ENCODE results near the gene NFAT5. TPM values are rescaled to one million over a fixed set of nuclear protein-coding genes. Genes with fewer than 3 reads are reported as not detected.

The NFAT5 gene
- total RNA-seq, 1 donor from 2014 or later = 41.0 TPM

DNA sequence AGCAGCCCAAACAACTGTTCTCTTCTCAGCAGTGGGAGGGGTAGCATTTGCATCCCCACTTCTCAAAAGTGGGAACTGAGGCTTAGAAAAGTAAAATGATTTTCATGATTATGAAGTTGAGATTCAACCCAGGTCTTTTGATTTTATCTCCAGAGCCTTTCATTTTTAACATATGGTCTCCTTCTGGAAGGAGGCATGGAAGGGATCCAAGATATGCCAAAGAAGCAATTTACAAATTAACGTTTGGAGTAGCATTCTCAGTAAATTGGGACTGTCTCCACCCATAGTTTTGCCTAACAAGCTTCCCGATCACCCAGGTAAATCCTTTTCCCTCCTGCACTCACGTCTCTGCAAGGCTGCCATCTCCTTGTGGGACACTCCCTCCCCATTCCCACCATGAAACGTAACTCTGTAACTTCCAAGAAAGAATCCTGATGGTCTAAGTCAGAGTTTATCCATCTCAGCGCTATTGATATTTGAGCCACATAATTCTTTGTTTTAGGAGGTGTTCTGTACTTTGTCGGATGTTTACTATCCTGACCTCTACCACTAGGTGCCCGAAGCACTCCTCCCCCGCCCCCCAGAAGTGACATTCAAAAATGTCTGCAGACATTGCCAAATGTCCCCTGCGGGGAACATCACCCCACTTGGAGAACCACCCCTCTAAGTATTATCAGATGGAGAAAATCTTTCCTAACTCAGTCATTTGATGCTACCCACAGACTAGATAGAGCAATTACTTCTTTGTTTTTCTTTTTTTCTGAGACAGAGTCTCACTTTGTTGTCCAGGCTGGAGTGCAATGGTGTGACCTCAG, 32.9 kb upstream of the NFAT5 start:
- Mint-ChIP-seq H3K27me3 (ENCODE audit: low read depth) (no peaks in the 10 kb centered on the region), H3K27ac (ENCODE audit: unreplicated experiment) (no peak overlapping the region), H3K36me3 (ENCODE audit: low read depth) (no peaks in the 10 kb centered on the region), H3K4me1 (ENCODE audit: low read depth) (peaks cover 57% of the 10 kb centered on the region), H3K4me3 (ENCODE audit: unreplicated experiment) (no peak overlapping the region), H3K9me3 (ENCODE audit: low read depth) (no peaks in the 10 kb centered on the region)
- TF ChIP-seq, protein P1, sequence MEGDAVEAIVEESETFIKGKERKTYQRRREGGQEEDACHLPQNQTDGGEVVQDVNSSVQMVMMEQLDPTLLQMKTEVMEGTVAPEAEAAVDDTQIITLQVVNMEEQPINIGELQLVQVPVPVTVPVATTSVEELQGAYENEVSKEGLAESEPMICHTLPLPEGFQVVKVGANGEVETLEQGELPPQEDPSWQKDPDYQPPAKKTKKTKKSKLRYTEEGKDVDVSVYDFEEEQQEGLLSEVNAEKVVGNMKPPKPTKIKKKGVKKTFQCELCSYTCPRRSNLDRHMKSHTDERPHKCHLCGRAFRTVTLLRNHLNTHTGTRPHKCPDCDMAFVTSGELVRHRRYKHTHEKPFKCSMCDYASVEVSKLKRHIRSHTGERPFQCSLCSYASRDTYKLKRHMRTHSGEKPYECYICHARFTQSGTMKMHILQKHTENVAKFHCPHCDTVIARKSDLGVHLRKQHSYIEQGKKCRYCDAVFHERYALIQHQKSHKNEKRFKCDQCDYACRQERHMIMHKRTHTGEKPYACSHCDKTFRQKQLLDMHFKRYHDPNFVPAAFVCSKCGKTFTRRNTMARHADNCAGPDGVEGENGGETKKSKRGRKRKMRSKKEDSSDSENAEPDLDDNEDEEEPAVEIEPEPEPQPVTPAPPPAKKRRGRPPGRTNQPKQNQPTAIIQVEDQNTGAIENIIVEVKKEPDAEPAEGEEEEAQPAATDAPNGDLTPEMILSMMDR (IDR thresholded peaks at IDR 0.05) = no peak
- no peak for DNase-seq (ENCODE audit: low spot score)

DNA sequence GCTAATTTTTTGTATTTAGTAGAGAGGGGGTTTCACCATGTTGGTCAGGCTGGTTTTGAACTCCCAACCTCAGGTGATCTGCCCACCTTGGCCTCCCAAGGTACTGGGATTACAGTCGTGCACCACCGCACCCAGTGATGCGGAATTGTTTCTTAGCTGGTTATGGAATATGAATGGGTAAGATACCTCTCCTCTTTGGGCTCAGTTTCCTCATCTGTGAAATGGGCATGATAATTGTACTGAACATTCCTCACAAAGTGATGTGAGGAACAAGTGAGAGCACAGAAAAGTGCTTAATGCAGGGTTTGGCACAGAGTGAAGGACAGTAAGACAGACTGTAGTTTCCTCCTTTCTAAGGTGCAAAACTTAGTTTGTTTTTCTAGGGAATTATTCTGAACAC, 31.0 kb upstream of the NFAT5 start:
- no peak for DNase-seq (ENCODE audit: low spot score)
- Mint-ChIP-seq H3K27ac (ENCODE audit: unreplicated experiment) (no peak overlapping the region), H3K27me3 (ENCODE audit: low read depth) (no peaks in the 10 kb centered on the region), H3K36me3 (ENCODE audit: low read depth) (no peaks in the 10 kb centered on the region), H3K4me1 (ENCODE audit: low read depth) (peaks cover 40% of the 10 kb centered on the region), H3K9me3 (ENCODE audit: low read depth) (no peaks in the 10 kb centered on the region), H3K4me3 (ENCODE audit: unreplicated experiment) (no peak overlapping the region)
- TF ChIP-seq, protein P1 (IDR thresholded peaks at IDR 0.05) = no peak

DNA sequence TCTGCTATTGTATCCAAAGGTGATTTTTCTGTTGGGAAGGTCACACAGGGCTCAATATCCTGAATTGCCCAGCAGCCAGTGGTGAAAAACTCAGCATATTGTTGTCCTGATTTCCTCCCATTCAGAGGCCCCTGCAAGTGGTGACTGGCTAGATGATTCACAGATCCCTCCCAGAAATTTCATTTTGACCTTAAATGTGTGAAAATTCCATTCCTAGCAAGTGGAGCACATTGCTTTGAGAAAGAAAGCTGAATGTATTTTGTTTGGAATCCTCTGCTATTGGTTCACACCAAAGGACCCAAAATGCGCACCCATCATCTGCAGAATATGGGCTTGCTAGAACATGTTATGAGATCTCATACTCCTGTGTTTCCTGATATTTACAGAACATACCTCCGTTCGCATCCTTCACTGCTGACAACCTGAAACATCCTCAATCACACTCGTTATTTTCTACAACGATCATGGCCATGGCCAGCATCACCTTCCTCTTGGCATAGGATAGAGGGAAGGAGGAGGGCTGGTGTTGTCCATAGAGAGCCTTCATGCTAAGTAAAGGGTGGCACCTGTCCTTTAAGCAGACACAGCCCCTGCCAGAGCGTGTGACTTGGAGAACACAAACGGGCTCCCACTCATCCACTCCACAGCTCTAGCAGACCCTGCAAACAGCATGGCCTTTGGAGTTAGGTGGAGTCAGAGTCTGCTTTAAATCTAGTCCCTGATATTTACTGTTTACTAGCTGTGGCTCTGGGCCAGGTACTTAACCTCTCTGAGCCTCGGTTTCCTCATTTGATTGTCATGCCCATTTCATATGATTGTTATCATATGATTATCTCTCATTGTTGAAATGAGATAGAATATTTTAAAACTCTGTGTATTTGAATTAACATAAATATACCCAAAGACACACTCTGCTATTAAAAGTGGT, 30.4 kb upstream of the NFAT5 start:
- no peak for DNase-seq (ENCODE audit: low spot score)
- Mint-ChIP-seq H3K4me1 (ENCODE audit: low read depth) (peaks cover 33% of the 10 kb centered on the region), H3K4me3 (ENCODE audit: unreplicated experiment) (no peak overlapping the region), H3K27ac (ENCODE audit: unreplicated experiment) (peak overlapping the region; percentile 60), H3K36me3 (ENCODE audit: low read depth) (no peaks in the 10 kb centered on the region), H3K9me3 (ENCODE audit: low read depth) (no peaks in the 10 kb centered on the region), H3K27me3 (ENCODE audit: low read depth) (no peaks in the 10 kb centered on the region)
- TF ChIP-seq, protein P1 (IDR thresholded peaks at IDR 0.05) = no peak

DNA sequence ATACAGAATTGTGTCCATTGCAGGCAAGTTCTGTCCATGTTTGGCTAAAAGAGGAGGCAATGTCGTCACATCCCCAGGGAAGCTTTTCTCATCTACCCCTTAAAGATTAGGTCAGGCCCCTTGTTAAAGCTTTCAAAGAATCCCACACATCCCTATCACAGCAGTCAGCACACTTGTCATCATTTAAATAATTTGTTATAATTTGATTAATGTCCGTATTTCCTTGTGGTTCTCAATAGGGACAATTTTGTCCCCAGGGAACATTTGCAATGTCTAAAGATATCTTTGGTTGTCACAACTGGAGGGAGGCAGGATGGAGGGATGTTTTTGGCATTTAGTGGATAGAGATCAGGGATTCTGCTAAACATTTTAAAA, 28.1 kb upstream of the NFAT5 start:
- H3K27me3 Mint-ChIP-seq (ENCODE audit: low read depth) = no peaks in the 10 kb centered on the region
- TF ChIP-seq, protein P1 (IDR thresholded peaks at IDR 0.05) = no peak
- no peak for DNase-seq (ENCODE audit: low spot score)
- H3K4me1 Mint-ChIP-seq (ENCODE audit: low read depth) = peaks cover 19% of the 10 kb centered on the region
- H3K9me3 Mint-ChIP-seq (ENCODE audit: low read depth) = no peaks in the 10 kb centered on the region
- H3K4me3 Mint-ChIP-seq (ENCODE audit: unreplicated experiment) = no peak overlapping the region
- no peak overlapping the region for H3K27ac Mint-ChIP-seq (ENCODE audit: unreplicated experiment)
- no peaks in the 10 kb centered on the region for H3K36me3 Mint-ChIP-seq (ENCODE audit: low read depth)

DNA sequence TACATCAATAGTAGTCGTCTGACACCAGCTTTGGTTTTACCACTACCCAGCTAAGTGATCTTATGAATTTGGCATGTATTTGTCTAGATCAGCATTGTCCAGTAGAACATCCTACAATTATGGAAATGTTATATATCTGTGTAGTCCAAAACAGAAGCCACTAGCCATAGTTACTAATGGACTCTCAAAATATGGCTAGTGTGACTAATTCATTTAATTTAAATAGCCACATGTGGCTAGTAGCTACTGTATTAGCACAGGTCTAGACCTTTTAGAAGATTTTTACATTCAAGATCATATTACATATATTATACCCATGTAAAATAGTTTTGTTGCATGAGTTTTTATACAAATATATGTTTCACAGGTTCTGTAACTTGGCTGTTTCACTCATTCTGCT, 27.0 kb upstream of the NFAT5 start:
- Mint-ChIP-seq H3K4me1 (ENCODE audit: low read depth) (peaks cover 13% of the 10 kb centered on the region), H3K9me3 (ENCODE audit: low read depth) (no peaks in the 10 kb centered on the region), H3K27me3 (ENCODE audit: low read depth) (no peaks in the 10 kb centered on the region), H3K36me3 (ENCODE audit: low read depth) (no peaks in the 10 kb centered on the region), H3K4me3 (ENCODE audit: unreplicated experiment) (no peak overlapping the region), H3K27ac (ENCODE audit: unreplicated experiment) (no peak overlapping the region)
- no peak for DNase-seq (ENCODE audit: low spot score)
- TF ChIP-seq, protein P1 (IDR thresholded peaks at IDR 0.05) = no peak
